Measurements from ENCODE around the gene EYA4.

DNA sequence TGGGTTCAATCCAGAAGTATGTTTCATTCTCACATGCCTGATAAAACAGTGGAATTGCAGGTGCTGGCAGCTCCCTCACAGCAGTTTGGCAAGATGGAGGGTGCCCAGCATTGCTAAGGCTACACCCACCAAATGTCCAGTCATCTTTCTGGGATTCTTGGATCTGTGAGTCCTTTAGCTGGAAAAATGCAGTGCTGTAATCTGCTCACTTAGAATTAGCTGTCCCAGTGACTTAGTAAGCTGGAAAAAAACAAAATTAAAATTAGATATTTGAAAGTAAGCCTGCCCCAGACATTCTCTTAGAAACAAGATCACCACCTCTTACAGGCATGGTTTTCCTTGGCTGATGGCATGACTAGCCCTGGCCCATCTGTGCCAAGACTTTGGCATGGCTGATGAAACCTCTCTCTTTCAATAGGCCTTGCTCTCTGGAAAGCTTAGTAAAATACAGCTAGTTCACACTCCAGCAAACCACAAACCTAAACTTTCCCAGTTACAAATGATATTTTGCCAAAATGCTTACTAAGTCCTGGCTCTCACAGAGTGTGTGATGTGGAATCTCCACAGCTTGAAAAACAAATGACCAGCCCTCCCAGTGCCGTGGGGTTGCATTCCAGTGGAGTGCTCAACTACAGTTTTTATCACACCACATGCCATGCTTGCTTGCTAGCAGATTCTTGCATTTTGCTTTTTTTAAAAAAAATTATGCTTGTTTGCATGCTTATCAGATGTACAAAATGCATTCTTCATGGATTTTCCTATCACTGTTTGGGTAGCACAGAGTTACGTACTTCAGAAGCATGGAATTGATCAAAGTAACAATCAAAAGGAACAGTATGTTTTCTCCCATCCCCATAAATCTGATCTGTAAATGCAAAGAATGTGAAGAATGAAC, 261.5 kb downstream of the EYA4 start:
- TF ChIP-seq, protein P1, sequence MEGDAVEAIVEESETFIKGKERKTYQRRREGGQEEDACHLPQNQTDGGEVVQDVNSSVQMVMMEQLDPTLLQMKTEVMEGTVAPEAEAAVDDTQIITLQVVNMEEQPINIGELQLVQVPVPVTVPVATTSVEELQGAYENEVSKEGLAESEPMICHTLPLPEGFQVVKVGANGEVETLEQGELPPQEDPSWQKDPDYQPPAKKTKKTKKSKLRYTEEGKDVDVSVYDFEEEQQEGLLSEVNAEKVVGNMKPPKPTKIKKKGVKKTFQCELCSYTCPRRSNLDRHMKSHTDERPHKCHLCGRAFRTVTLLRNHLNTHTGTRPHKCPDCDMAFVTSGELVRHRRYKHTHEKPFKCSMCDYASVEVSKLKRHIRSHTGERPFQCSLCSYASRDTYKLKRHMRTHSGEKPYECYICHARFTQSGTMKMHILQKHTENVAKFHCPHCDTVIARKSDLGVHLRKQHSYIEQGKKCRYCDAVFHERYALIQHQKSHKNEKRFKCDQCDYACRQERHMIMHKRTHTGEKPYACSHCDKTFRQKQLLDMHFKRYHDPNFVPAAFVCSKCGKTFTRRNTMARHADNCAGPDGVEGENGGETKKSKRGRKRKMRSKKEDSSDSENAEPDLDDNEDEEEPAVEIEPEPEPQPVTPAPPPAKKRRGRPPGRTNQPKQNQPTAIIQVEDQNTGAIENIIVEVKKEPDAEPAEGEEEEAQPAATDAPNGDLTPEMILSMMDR (conservative IDR thresholded peaks at IDR 0.05; ENCODE audit: low read depth, low read length) = no peak
- TF ChIP-seq SMC3 (IDR thresholded peaks at IDR 0.05; ENCODE audit: low read depth, low read length) (no peak), POLR2A (IDR thresholded peaks at IDR 0.05; ENCODE audit: low read depth, low read length) (no peak), RCOR1 (IDR thresholded peaks at IDR 0.05; ENCODE audit: insufficient replicate concordance, low read length) (no peak), MAFK (IDR thresholded peaks at IDR 0.05; ENCODE audit: low read depth, low read length) (peak; percentile 47; the same call in 1 of the 2 replicates), RFX5 (IDR thresholded peaks at IDR 0.05; ENCODE audit: low read depth, low read length) (no peak), MXI1 (IDR thresholded peaks at IDR 0.05; ENCODE audit: borderline replicate concordance, low read depth, low read length) (0 out of 2 replicates have a peak, but pooled peaks have one; percentile 7), BHLHE40 (IDR thresholded peaks at IDR 0.05; ENCODE audit: low read depth, low read length) (peak; percentile 30), CEBPB (IDR thresholded peaks at IDR 0.05; ENCODE audit: low read depth, low read length) (peak; percentile 43; the same call in 1 of the 2 replicates), MAZ (IDR thresholded peaks at IDR 0.05; ENCODE audit: borderline replicate concordance, low read depth, low read length) (no peak)
- TF ChIP-seq, protein P2, sequence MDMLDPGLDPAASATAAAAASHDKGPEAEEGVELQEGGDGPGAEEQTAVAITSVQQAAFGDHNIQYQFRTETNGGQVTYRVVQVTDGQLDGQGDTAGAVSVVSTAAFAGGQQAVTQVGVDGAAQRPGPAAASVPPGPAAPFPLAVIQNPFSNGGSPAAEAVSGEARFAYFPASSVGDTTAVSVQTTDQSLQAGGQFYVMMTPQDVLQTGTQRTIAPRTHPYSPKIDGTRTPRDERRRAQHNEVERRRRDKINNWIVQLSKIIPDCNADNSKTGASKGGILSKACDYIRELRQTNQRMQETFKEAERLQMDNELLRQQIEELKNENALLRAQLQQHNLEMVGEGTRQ (IDR thresholded peaks at IDR 0.05; ENCODE audit: low read depth, low read length) = no peak
- TF ChIP-seq, protein P3, sequence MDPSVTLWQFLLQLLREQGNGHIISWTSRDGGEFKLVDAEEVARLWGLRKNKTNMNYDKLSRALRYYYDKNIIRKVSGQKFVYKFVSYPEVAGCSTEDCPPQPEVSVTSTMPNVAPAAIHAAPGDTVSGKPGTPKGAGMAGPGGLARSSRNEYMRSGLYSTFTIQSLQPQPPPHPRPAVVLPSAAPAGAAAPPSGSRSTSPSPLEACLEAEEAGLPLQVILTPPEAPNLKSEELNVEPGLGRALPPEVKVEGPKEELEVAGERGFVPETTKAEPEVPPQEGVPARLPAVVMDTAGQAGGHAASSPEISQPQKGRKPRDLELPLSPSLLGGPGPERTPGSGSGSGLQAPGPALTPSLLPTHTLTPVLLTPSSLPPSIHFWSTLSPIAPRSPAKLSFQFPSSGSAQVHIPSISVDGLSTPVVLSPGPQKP (IDR thresholded peaks at IDR 0.05; ENCODE audit: borderline replicate concordance, low read depth, low read length) = no peak

Data from IMR-90 (cell line).